Ecto neural progenitor cell (in vitro differentiated cells): ENCODE data around the gene P2RY2.

ENCODE experiments used
- DNase-seq: peaks from one replicate; pipeline ENCODE4 v3.0.0-alpha.2; 2018; ENCODE audit warnings: low spot score

The P2RY2 gene

DNA sequence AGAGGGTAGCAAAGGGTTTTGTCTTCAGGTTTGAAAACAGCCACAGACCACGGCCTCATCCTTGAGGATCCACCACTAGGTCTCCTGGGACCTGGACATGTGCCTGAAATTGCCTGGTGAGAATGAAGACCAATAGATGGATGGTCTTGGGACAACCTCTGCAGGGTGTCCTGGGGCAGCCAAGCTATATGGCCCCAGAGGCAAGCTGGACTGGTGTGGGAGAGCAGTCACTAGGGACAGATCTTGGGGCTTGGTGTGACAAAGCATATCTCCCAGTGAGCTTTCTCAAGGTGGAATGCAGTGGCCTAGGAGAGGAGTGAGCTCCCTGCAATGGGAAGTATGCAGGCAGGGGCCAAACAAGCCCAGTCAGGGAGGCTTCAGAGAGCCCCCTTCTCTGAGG lies 67.6 kb downstream of the P2RY2 start:
- DNase-seq: no peak
